Subcutaneous abdominal adipose tissue (tissue), 5 donors: ENCODE results near the gene MAML1.
"Not testable (repeated sequence)": the region's sequence is repeated elsewhere in the genome, so short reads cannot be mapped to it uniquely, and the experiment has no call there.

ENCODE experiments used
- H3K27ac ChIP-seq: one replicate; pipeline ENCODE4 v1.7.0; 2013; ENCODE audit warnings: low read depth, mild to moderate bottlenecking, inconsistent platforms, low read length, moderate library complexity
- H3K27me3 ChIP-seq, 5 donors: one replicate each; pipeline ENCODE4 v1.7.0; 2013; ENCODE audit warnings: low read length in 5 of 5, inconsistent platforms in 1 of 5; ENCODE audit not compliant: control insufficient read depth in 5 of 5, insufficient read depth in 4 of 5
- H3K36me3 ChIP-seq, 5 donors: one replicate each; pipeline ENCODE4 v1.7.0; 2013; ENCODE audit warnings: low read length in 5 of 5; ENCODE audit not compliant: control insufficient read depth in 5 of 5, insufficient read depth in 5 of 5
- H3K4me1 ChIP-seq, 5 donors: one replicate each; pipeline ENCODE4 v1.7.0; 2013; ENCODE audit warnings: low read length in 5 of 5, mild to moderate bottlenecking in 3 of 5, moderate library complexity in 1 of 5; ENCODE audit not compliant: control insufficient read depth in 5 of 5, insufficient read depth in 5 of 5
- H3K4me3 ChIP-seq, 5 donors: one replicate each; pipeline ENCODE4 v1.7.0; 2013; ENCODE audit warnings: low read length in 5 of 5, low read depth in 1 of 5
- H3K9ac ChIP-seq, 5 donors: one replicate each; pipeline ENCODE4 v1.7.0; 2013; ENCODE audit warnings: low read length in 5 of 5, mild to moderate bottlenecking in 4 of 5, moderate library complexity in 3 of 5
- H3K9me3 ChIP-seq, 5 donors: one replicate each; pipeline ENCODE4 v1.7.0; 2013; ENCODE audit warnings: low read length in 5 of 5; ENCODE audit not compliant: control insufficient read depth in 5 of 5
- donor health status: healthy.
- donor health status: healthy.
- donor health status: healthy.
- donor health status: healthy.
- donor health status: healthy.

MAML1 gene

DNA sequence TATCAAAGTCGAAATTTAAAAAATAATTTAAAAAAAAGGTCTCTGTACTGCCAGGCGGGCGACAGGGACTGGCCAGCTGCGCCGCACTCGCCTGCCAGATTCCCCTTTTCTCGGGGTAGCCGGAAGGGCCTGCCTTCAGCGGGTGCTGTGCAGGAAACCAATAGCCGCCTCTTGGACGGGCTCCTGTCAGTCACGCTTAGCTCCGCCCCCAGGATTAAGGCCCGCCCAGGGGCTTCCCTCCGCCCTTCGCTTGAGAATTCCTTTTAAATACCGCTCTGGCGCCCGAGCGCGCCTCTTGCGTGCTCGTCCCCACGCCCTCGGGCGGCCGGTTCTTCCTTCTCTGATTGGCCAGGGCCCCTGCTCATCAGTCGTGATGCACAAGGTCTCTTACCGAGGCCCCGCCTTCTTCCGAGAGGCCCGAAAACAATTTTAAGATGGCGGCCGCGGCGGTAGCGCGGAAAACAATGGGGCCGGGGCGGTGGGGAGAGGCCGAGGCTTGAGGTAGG lies at the start of gene MAML1:
Gene MAML1, plus strand, starts transcription at position 411 of the 506 bp plus-strand sequence. CDS start 291 bp downstream, outside the sequence.
- no peaks in the 10 kb centered on the region for H3K27me3 ChIP-seq
- H3K36me3 ChIP-seq: peaks cover 20 to 35% (median 27%) of the 10 kb centered on the region in 5 donors
- peaks cover 3 to 48% (median 29%) of the 10 kb centered on the region in 5 donors for H3K4me1 ChIP-seq
- H3K9ac ChIP-seq: peak within 1 kb of the TSS; percentile 81 to 93 (median 91)
- peak within 1 kb of the TSS; percentile 83 to 91 (median 89) for H3K4me3 ChIP-seq
- H3K27ac ChIP-seq: peak within 1 kb of the TSS; percentile 96
- no peaks in the 10 kb centered on the region for H3K9me3 ChIP-seq

- not testable (repeated sequence) for H3K4me1 ChIP-seq, H3K36me3 ChIP-seq, H3K4me3 ChIP-seq, H3K9me3 ChIP-seq, H3K27me3 ChIP-seq, H3K27ac ChIP-seq, H3K9ac ChIP-seq
These were observed 43.4 kb upstream of the MAML1 start for GRCh38 chr5:179689212-179689611.

DNA sequence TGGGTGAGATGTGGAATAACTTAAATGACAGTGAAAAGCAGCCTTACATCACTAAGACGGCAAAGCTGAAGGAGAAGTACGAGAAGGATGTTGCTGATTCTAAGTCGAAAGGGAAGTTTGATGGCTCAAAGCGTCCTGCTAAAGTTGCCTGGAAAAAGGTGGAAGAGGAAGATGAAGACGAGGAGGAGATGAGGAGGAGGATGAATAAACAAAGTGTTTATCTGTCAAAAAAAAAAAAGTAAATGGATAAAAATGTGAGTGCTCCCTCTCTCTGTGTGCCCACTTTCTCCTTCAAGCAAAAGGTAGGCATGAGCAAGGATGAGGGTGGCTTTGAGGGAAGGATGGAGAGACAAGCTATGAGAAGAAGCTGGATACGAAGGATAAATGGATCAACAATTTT lies 38.1 kb upstream of the MAML1 start:
- Histone ChIP-seq H3K36me3 (no peaks in the 10 kb centered on the region), H3K9me3 (no peaks in the 10 kb centered on the region), H3K4me1 (peaks cover 3 to 18% (median 14%) of the 10 kb centered on the region in 5 donors), H3K4me3 (no peak overlapping the region), H3K27ac (no peak overlapping the region), H3K9ac (no peak overlapping the region), H3K27me3 (no peaks in the 10 kb centered on the region)

DNA sequence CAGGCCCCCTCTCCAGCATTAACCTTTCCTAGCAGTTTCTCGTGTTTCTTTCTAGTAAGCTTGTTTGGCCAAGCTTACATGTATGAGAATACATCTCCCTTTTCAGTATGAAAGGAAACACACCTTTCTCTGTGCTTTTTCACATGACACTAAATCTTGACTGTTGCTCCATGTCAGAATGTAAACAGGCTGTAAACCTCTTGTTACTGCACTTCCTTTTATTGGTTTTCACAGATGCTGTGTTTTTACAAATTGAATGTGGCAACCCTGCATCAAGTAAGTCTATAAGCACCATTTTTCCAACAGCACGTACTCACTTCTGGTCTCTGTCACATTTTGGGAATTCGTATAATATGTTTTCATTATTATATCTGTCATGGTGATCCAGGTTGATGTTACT lies 36.0 kb upstream of the MAML1 start:
- H3K9me3 ChIP-seq: no peaks in the 10 kb centered on the region
- no peak overlapping the region for H3K4me3 ChIP-seq
- H3K9ac ChIP-seq: no peak overlapping the region
- H3K27me3 ChIP-seq: no peaks in the 10 kb centered on the region
- H3K27ac ChIP-seq: no peak overlapping the region
- H3K36me3 ChIP-seq: no peaks in the 10 kb centered on the region
- H3K4me1 ChIP-seq: peaks cover 7 to 33% (median 27%) of the 10 kb centered on the region in 5 donors

DNA sequence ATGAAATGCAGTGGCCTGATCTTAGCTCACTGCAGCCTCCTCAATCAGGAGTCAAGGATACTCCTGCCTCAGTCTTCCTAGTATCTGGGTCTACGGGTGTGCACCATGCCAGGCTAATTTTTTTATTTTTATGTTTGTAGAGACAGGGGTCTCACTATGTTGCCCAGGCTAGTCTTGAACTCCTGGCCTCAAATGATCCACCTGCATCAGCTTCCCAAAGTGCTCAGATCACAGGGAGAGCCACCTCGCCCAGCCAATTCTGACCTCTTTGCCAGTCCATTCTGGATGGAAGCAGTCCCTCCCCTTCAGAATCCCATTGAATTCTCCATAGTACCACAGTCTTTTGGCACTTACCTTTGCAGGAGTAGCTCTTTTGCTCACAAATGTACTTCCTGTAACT lies 35.5 kb upstream of the MAML1 start:
- peaks cover 7 to 37% (median 27%) of the 10 kb centered on the region in 5 donors for H3K4me1 ChIP-seq
- H3K9me3 ChIP-seq: no peaks in the 10 kb centered on the region
- H3K27ac ChIP-seq: no peak overlapping the region
- no peaks in the 10 kb centered on the region for H3K36me3 ChIP-seq
- H3K4me3 ChIP-seq: no peak overlapping the region
- H3K9ac ChIP-seq: no peak overlapping the region
- no peaks in the 10 kb centered on the region for H3K27me3 ChIP-seq

- peak overlapping the region; percentile 78 to 93 (median 90) for H3K4me3 ChIP-seq
- peak overlapping the region in 3 of 5 donors; percentile 81 to 84 (median 84) for H3K9ac ChIP-seq
These were observed 35.1 kb upstream of the MAML1 start for GRCh38 chr5:179697543-179697942.

DNA sequence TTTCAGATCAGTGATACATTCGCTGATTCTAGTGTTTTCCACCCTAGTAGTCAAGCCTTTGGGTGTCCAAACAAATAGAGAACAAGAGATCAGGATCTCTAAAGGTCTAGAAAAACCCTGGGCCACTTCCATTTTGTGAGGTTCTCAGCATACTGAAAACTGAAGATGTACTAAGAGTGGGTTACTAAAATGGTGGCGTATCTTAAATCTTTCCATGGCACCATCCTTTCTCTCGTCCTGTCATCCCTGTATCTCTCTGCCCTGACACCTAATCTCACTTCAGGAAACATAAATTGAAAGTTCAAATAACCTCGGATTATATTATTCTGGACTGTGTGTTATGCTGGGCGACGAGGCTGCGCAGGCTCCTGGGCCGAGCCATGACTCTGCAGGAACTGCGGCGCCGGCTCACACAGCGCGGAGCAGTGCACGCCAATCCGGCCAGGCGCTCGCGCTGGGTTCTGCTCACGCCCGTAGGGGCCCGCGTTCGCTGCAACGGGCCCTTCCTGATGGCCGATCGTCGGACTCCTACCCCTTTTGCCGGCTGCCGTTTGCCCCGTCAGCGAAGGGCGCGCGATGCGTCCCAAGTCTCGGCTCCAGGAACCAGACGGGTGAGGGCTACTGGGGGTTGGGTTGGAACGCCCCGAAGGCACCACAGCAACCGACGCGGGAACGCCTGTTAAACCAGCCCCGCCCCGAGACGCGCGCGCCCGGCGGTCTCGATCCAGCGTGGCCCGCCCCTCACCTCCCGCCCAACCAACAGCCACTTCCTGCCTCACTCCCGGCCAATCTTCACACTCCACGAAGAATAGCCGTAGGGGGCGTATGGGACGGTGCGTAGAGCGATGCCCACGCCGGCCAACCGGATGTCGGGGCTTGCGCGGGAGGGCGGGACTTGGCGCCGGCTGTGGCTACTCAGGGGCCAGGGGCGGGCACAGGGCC lies 34.4 kb upstream of the MAML1 start:
- no peaks in the 10 kb centered on the region for H3K36me3 ChIP-seq
- peak overlapping the region; percentile 97 for H3K27ac ChIP-seq
- peaks cover 7 to 43% (median 29%) of the 10 kb centered on the region in 5 donors for H3K4me1 ChIP-seq
- H3K4me3 ChIP-seq: peak overlapping the region; percentile 78 to 93 (median 90)
- H3K9ac ChIP-seq: peak overlapping the region; percentile 87 to 99 (median 98)
- no peaks in the 10 kb centered on the region for H3K9me3 ChIP-seq
- no peaks in the 10 kb centered on the region for H3K27me3 ChIP-seq

More at GRCh38 chr5:179697543-179697942, 35.1 kb upstream of the MAML1 start:
- H3K9me3 ChIP-seq, H3K36me3 ChIP-seq, H3K27me3 ChIP-seq: not testable (repeated sequence)
- Histone ChIP-seq H3K4me1 (peaks cover 7 to 41% (median 28%) of the 10 kb centered on the region in 5 donors), H3K27ac (peak overlapping the region; percentile 85)

DNA sequence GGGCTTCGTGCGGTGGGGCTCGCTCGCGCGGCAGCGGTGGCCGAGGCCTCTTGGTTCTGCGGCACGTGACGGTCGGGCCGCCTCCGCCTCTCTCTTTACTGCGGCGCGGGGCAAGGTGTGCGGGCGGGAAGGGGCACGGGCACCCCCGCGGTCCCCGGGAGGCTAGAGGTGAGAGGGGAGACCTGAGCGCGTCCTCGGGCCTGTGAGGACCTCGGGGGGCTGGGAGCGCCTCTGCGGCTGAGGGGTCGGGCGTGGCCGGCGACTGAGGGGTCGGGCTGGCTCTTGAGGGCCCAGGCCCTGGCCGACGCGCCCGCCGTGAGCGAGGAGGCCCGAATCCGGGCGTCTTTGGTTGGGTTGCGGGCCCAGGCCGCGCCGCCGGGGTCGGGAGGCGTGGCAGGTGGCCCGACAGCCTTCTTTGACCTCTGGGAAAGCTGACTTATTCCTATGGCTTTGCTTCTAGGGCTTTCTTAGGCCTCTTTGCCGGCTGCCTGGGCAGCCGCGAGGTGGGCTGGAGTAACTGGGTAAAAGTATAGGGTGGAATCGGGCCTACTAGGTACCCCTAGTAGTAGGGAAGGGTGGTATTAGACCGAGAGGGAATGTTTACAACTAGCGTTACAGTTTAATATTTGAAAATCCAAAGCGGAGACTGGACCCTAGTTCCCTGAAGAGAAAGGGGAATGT lies 33.5 kb upstream of the MAML1 start, which contains the start of gene CANX:
Gene CANX, plus strand, starts transcription at position 33 of the 681 bp plus-strand sequence. CDS start 6,715 bp downstream, outside the sequence.
- Histone ChIP-seq H3K9me3 (no peaks in the 10 kb centered on the region), H3K4me3 (peak within 1 kb of the TSS; percentile 85 to 93 (median 90)), H3K27ac (peak within 1 kb of the TSS; percentile 97), H3K4me1 (peaks cover 7 to 43% (median 29%) of the 10 kb centered on the region in 5 donors), H3K9ac (peak within 1 kb of the TSS; percentile 96 to 99 (median 98)), H3K36me3 (peaks cover 0 to 3% (median 0%) of the 10 kb centered on the region in 5 donors), H3K27me3 (no peaks in the 10 kb centered on the region)

GRCh38 chr5:179699616-179700237 lies 32.9 kb upstream of the MAML1 start:
- H3K4me3 ChIP-seq: peak overlapping the region; percentile 78 to 91 (median 83)
- H3K36me3 ChIP-seq: peaks cover 0 to 5% (median 0%) of the 10 kb centered on the region in 5 donors
- peak overlapping the region; percentile 97 for H3K27ac ChIP-seq
- H3K9me3 ChIP-seq: no peaks in the 10 kb centered on the region
- H3K27me3 ChIP-seq: no peaks in the 10 kb centered on the region
- H3K9ac ChIP-seq: peak overlapping the region; percentile 96 to 99 (median 98)
- peaks cover 7 to 43% (median 29%) of the 10 kb centered on the region in 5 donors for H3K4me1 ChIP-seq
